C4-2B (cell line): Measurements from ENCODE around the gene LRRFIP1.

ENCODE experiments used
- ZFX ChIP-seq: fragments of 450-650 bp; IDR thresholded peaks from 2 replicates; pipeline ENCODE4 v1.6.1; 2017
- TF ChIP-seq, protein P1 (sequence below): fragments of 450-650 bp; conservative IDR thresholded peaks from 2 replicates; pipeline ENCODE4 v1.5.1; 2017; ENCODE audit warnings: mild to moderate bottlenecking

DNA sequence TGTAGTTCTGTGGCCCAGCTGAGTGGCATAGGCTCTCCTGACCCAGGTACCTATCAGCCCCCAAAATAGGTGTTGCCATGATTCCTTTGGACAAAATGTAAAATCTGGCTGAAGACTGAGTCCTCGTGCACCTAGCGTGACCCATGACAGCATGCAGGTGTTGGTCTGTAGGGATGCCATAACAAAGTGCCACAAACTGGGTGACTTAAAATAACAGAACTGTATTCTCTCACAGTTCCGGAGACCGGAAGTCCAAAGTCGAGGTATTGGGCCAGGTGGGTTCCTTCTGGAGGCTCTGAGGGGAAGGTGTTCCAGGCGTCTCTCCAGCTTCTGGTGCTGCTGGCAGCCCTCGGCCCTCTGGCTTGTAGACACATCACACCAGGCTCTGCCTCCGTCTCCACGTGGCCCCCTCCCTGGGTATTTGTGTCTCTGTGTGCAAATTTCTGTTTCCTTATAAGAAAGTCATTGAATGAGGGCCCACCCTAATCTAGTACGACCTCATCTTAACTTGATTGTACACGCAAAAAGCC is 34.5 kb downstream of the LRRFIP1 start:
- TF ChIP-seq, protein P1, sequence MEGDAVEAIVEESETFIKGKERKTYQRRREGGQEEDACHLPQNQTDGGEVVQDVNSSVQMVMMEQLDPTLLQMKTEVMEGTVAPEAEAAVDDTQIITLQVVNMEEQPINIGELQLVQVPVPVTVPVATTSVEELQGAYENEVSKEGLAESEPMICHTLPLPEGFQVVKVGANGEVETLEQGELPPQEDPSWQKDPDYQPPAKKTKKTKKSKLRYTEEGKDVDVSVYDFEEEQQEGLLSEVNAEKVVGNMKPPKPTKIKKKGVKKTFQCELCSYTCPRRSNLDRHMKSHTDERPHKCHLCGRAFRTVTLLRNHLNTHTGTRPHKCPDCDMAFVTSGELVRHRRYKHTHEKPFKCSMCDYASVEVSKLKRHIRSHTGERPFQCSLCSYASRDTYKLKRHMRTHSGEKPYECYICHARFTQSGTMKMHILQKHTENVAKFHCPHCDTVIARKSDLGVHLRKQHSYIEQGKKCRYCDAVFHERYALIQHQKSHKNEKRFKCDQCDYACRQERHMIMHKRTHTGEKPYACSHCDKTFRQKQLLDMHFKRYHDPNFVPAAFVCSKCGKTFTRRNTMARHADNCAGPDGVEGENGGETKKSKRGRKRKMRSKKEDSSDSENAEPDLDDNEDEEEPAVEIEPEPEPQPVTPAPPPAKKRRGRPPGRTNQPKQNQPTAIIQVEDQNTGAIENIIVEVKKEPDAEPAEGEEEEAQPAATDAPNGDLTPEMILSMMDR, result no peak
- no peak for TF ChIP-seq ZFX
